Liver (tissue), 9 donors: ENCODE results near the gene SV2B. TPM values are rescaled to one million over a fixed set of nuclear protein-coding genes. Genes with fewer than 3 reads are reported as not detected.

Source experiments
- DNase-seq: peaks from one replicate; pipeline ENCODE4 v3.0.0-alpha.2; 2017; ENCODE audit warnings: low spot score
- H3K27ac ChIP-seq, 2 donors: one replicate each; pipeline ENCODE4 v1.7.0; 2013; ENCODE audit warnings: inconsistent platforms in 2 of 2, low read length in 2 of 2, control low read depth in 1 of 2, low read depth in 1 of 2, mild to moderate bottlenecking in 1 of 2
- H3K27me3 ChIP-seq, 4 donors: one replicate each; pipeline versions ENCODE4 v1.6.1 to v1.7.0; 2013; ENCODE audit warnings: low read length in 3 of 4, inconsistent platforms in 1 of 4, mild to moderate bottlenecking in 1 of 4, moderate library complexity in 1 of 4; ENCODE audit not compliant: control insufficient read depth in 4 of 4, insufficient read depth in 4 of 4
- H3K36me3 ChIP-seq, 4 donors: one replicate each; pipeline versions ENCODE4 v1.6.1 to v1.7.0; 2013; ENCODE audit warnings: low read length in 3 of 4, mild to moderate bottlenecking in 3 of 4, low read depth in 1 of 4, moderate library complexity in 1 of 4; ENCODE audit not compliant: control insufficient read depth in 4 of 4, insufficient read depth in 3 of 4
- H3K4me1 ChIP-seq, 4 donors: one replicate each; pipeline versions ENCODE4 v1.6.1 to v1.7.0; 2013; ENCODE audit warnings: low read length in 3 of 4, mild to moderate bottlenecking in 3 of 4, moderate library complexity in 1 of 4; ENCODE audit not compliant: control insufficient read depth in 4 of 4, insufficient read depth in 4 of 4
- H3K4me3 ChIP-seq, 3 donors: one replicate each; pipeline versions ENCODE4 v1.6.1 to v1.7.0; 2013; ENCODE audit warnings: low read length in 3 of 3, control low read depth in 1 of 3, low read depth in 1 of 3, mild to moderate bottlenecking in 1 of 3
- H3K9ac ChIP-seq, 2 donors: one replicate each; pipeline ENCODE4 v1.7.0; 2013; ENCODE audit warnings: low read length in 2 of 2, mild to moderate bottlenecking in 2 of 2, moderate library complexity in 2 of 2, control low read depth in 1 of 2, low read depth in 1 of 2
- H3K9me3 ChIP-seq, 4 donors: one replicate each; pipeline versions ENCODE4 v1.6.1 to v1.7.0; 2013; ENCODE audit warnings: low read length in 3 of 4; ENCODE audit not compliant: control insufficient read depth in 4 of 4
- ATF3 ChIP-seq: IDR thresholded peaks from 2 replicates; pipeline ENCODE4 v1.6.1; 2016; ENCODE audit warnings: antibody characterized with exemption
- CTCF ChIP-seq: fragments of 150-350 bp; IDR thresholded peaks from 2 replicates; pipeline ENCODE4 v1.5.1; 2017; ENCODE audit warnings: improper control_type of control experiment, low read depth, low read length; ENCODE audit not compliant: missing input control
- EGR1 ChIP-seq, 2 donors: IDR thresholded peaks; 2 replicates each; pipeline ENCODE4 v1.6.1; 2016 to 2018; ENCODE audit warnings: antibody characterized with exemption in 2 of 2, low read depth in 2 of 2
- FOXA1 ChIP-seq: IDR thresholded peaks from 2 replicates; pipeline ENCODE4 v1.6.1; 2016; ENCODE audit warnings: antibody characterized with exemption
- FOXA2 ChIP-seq: IDR thresholded peaks from 2 replicates; pipeline ENCODE4 v1.6.1; 2016; ENCODE audit warnings: antibody characterized with exemption
- GABPA ChIP-seq, 2 donors: IDR thresholded peaks in 1 of 2; conservative IDR thresholded peaks in 1 of 2; 2 replicates each; pipeline ENCODE4 v1.6.1; 2016; ENCODE audit warnings: antibody characterized with exemption in 2 of 2, mild to moderate bottlenecking in 1 of 2, moderate library complexity in 1 of 2
- HNF4A ChIP-seq, 2 donors: conservative IDR thresholded peaks; 2 replicates each; pipeline ENCODE4 v1.6.1; 2016; ENCODE audit warnings: antibody characterized with exemption in 2 of 2, mild to moderate bottlenecking in 2 of 2
- HNF4G ChIP-seq: IDR thresholded peaks from 2 replicates; pipeline ENCODE4 v1.6.1; 2016; ENCODE audit warnings: antibody characterized with exemption
- JUND ChIP-seq, 2 donors: IDR thresholded peaks; 2 replicates each; pipeline ENCODE4 v1.6.1; 2016; ENCODE audit warnings: antibody characterized with exemption in 2 of 2
- MAX ChIP-seq: IDR thresholded peaks from 2 replicates; pipeline ENCODE4 v1.6.1; 2016; ENCODE audit warnings: antibody characterized with exemption
- NR2F2 ChIP-seq: IDR thresholded peaks from 2 replicates; pipeline ENCODE4 v1.6.1; 2016; ENCODE audit warnings: antibody characterized with exemption
- RAD21 ChIP-seq, 2 donors: IDR thresholded peaks; 2 replicates each; pipeline ENCODE4 v1.6.1; 2016; ENCODE audit warnings: antibody characterized with exemption in 2 of 2, mild to moderate bottlenecking in 2 of 2
- REST ChIP-seq: IDR thresholded peaks from 2 replicates; pipeline ENCODE4 v1.6.1; 2016; ENCODE audit warnings: antibody characterized with exemption, mild to moderate bottlenecking
- RXRA ChIP-seq, 2 donors: IDR thresholded peaks; 2 replicates each; pipeline ENCODE4 v1.6.1; 2017 to 2018; ENCODE audit warnings: antibody characterized with exemption in 2 of 2, mild to moderate bottlenecking in 1 of 2
- SP1 ChIP-seq: IDR thresholded peaks from 2 replicates; pipeline ENCODE4 v1.6.1; 2018; ENCODE audit warnings: antibody characterized with exemption, mild to moderate bottlenecking
- YY1 ChIP-seq: IDR thresholded peaks from 2 replicates; pipeline ENCODE4 v1.6.1; 2016; ENCODE audit warnings: antibody characterized with exemption, mild to moderate bottlenecking
- ZBTB33 ChIP-seq: IDR thresholded peaks from 2 replicates; pipeline ENCODE4 v1.6.1; 2016; ENCODE audit warnings: antibody characterized with exemption
- WGBS: extraction: QIAGEN DNeasy Blood & Tissue Kit; methylation state at CpG from one replicate; pipeline ENCODE4 v1.1.7; 2013; 5-methylcytosine and 5-hydroxymethylcytosine counted together
- polyA plus RNA-seq, 2 donors: library from polyadenylated mRNA; stranded (reverse) in 1 of 2; unstranded in 1 of 2; fragments of 200-250 nt in 1 of 2; fragments of >200 nt in 1 of 2; fragmentation: Nextera tagmentation in 1 of 2; extraction: Ambion mirVana in 1 of 2; gene quantifications; one replicate each; pipeline versions ENCODE4 v1.2.1 to v1.2.3, GENCODE V29; 2013 to 2015
- total RNA-seq, 2 donors: library from RNA; depleted of rRNA; stranded (reverse); fragments of >200 nt; gene quantifications; one replicate each; pipeline ENCODE4 v1.2.3, GENCODE V29; 2014
- donor health status: healthy.
- donor health status: healthy.
- donor health status: healthy.
- donor health status: healthy.
- donor health status: healthy.

The SV2B gene
- total and polyA plus RNA-seq, 4 donors, result 0.08 to 0.16 (median 0.09) TPM; not detected in 1

- TF ChIP-seq ZBTB33 (no peak), NR2F2 (no peak), YY1 (no peak), GABPA (IDR thresholded peaks at IDR 0.05 in 1 of 2, conservative IDR thresholded peaks at IDR 0.05 in 1 of 2) (no peak), HNF4G (no peak), MAX (no peak)
Measured at GRCh38 chr15:91304786-91305185, 204.7 kb downstream of the SV2B start (continued).

- Histone ChIP-seq H3K4me1 (peaks cover 0 to 8% (median 5%) of the 10 kb centered on the region in 4 donors), H3K36me3 (no peaks in the 10 kb centered on the region), H3K9ac (no peak overlapping the region), H3K27me3 (no peaks in the 10 kb centered on the region), H3K9me3 (no peaks in the 10 kb centered on the region), H3K4me3 (no peak overlapping the region), H3K27ac (no peak overlapping the region)
- TF ChIP-seq RXRA (IDR thresholded peaks at IDR 0.05) (no peak), ATF3 (no peak), RAD21 (IDR thresholded peaks at IDR 0.05) (no peak), MAX (no peak), FOXA2 (no peak), SP1 (no peak), CTCF (no peak), REST (no peak), NR2F2 (no peak), HNF4A (conservative IDR thresholded peaks at IDR 0.05) (no peak), FOXA1 (no peak), EGR1 (IDR thresholded peaks at IDR 0.05; ENCODE audit: low read depth in 2 of 2) (no peak), JUND (IDR thresholded peaks at IDR 0.05) (no peak), ZBTB33 (no peak), GABPA (IDR thresholded peaks at IDR 0.05 in 1 of 2, conservative IDR thresholded peaks at IDR 0.05 in 1 of 2) (no peak), HNF4G (no peak)
- DNase-seq, result no peak
- 91% methylated on average over 7 of the region's 7 CpGs for WGBS
Measured at GRCh38 chr15:91306144-91306543, 206.1 kb downstream of the SV2B start.
